HepG2 (cell line): ENCODE measurements around the gene BPIFB2. TPM values are rescaled to one million over a fixed set of nuclear protein-coding genes. Genes with fewer than 3 reads are reported as not detected.

Experiments
- ATF4 ChIP-seq, 2 experiments: fragments of 450-650 bp in 1 of 2; sonication (generic) in 1 of 2; formaldehyde crosslinking; IDR thresholded peaks; 2 replicates each; pipeline versions ENCODE4 v1.5.0 to v1.8.0; 2020 to 2022; ENCODE audit warnings: mild to moderate bottlenecking in 1 of 2, missing genetic modification reagents in 1 of 2
- CCAR2 ChIP-seq: fragments of 200-400 bp; formaldehyde crosslinking; optimal IDR thresholded peaks from 2 replicates; pipeline ENCODE3; 2018; ENCODE audit warnings: low read depth, mild to moderate bottlenecking, low read length, moderate library complexity
- CREBL2 ChIP-seq: sonication (generic); formaldehyde crosslinking; IDR thresholded peaks from 2 replicates; pipeline ENCODE4 v1.8.1; 2023; ENCODE audit warnings: missing genetic modification reagents, mild to moderate bottlenecking, borderline replicate concordance
- HNRNPUL1 ChIP-seq: fragments of 200-400 bp; formaldehyde crosslinking; IDR thresholded peaks from 2 replicates; pipeline ENCODE4 v1.6.1; 2017; ENCODE audit warnings: low read depth, mild to moderate bottlenecking, low read length, moderate library complexity
- HOXA9 ChIP-seq: sonication (generic); formaldehyde crosslinking; IDR thresholded peaks from 2 replicates; pipeline ENCODE4 v1.8.1; 2022; ENCODE audit warnings: missing genetic modification reagents, mild to moderate bottlenecking, moderate library complexity, borderline replicate concordance
- KDM4B ChIP-seq: sonication (generic); formaldehyde crosslinking; IDR thresholded peaks from 2 replicates; pipeline ENCODE4 v1.4.0; 2020; ENCODE audit warnings: missing genetic modification reagents
- NFIB ChIP-seq: sonication (generic); formaldehyde crosslinking; IDR thresholded peaks from 2 replicates; pipeline ENCODE4 v1.9.0; 2021; ENCODE audit warnings: missing genetic modification reagents, mild to moderate bottlenecking, borderline replicate concordance
- NFIC ChIP-seq: IDR thresholded peaks from 2 replicates; pipeline ENCODE4 v1.6.1; 2012; ENCODE audit warnings: mild to moderate bottlenecking, low read length, inconsistent platforms
- POLR2AphosphoS2 ChIP-seq: IDR thresholded peaks from 2 replicates; pipeline ENCODE4 v1.6.1; 2011; ENCODE audit warnings: low read depth, low read length, improper control_type of control experiment
- REL ChIP-seq: sonication (generic); formaldehyde crosslinking; conservative IDR thresholded peaks from 2 replicates; pipeline ENCODE4 v1.8.0; 2022; ENCODE audit warnings: mild to moderate bottlenecking, missing genetic modification reagents, moderate library complexity
- RFX1 ChIP-seq: fragments of 450-650 bp; IDR thresholded peaks from 2 replicates; pipeline ENCODE4 v1.6.1; 2017
- SMAD1 ChIP-seq: sonication (generic); formaldehyde crosslinking; IDR thresholded peaks from 2 replicates; pipeline ENCODE4 v1.4.0; 2020; ENCODE audit warnings: missing genetic modification reagents, low read depth, mild to moderate bottlenecking, borderline replicate concordance
- SMYD3 ChIP-seq: sonication (generic); formaldehyde crosslinking; IDR thresholded peaks from 2 replicates; pipeline ENCODE4 v1.8.1; 2023; ENCODE audit warnings: mild to moderate bottlenecking, missing genetic modification reagents
- SRF ChIP-seq: IDR thresholded peaks from 2 replicates; pipeline ENCODE4 v1.6.1; 2011; ENCODE audit warnings: mild to moderate bottlenecking, low read depth, low read length, moderate library complexity
- TBX3 ChIP-seq: fragments of 450-650 bp; IDR thresholded peaks from 2 replicates; pipeline ENCODE4 v1.6.1; 2017; ENCODE audit warnings: antibody characterized with exemption, mild to moderate bottlenecking, inconsistent platforms, borderline replicate concordance
- U2AF2 ChIP-seq: fragments of 200-400 bp; formaldehyde crosslinking; IDR thresholded peaks from 2 replicates; pipeline ENCODE4 v1.6.1; 2017; ENCODE audit warnings: low read depth, mild to moderate bottlenecking, low read length
- ZFP36L1 ChIP-seq: sonication (generic); formaldehyde crosslinking; IDR thresholded peaks from 2 replicates; pipeline ENCODE4 v1.8.0; 2022; ENCODE audit warnings: mild to moderate bottlenecking, missing genetic modification reagents, moderate library complexity
- ZFP37 ChIP-seq: sonication (generic); formaldehyde crosslinking; IDR thresholded peaks from 2 replicates; pipeline ENCODE4 v1.4.0; 2020; ENCODE audit warnings: missing genetic modification reagents, borderline replicate concordance
- ZNF326 ChIP-seq: sonication (generic); formaldehyde crosslinking; IDR thresholded peaks from 2 replicates; pipeline ENCODE4 v1.4.0; 2020; ENCODE audit warnings: missing genetic modification reagents, borderline replicate concordance
- ZNF354B ChIP-seq: sonication (generic); formaldehyde crosslinking; IDR thresholded peaks from 2 replicates; pipeline ENCODE4 v1.8.0; 2022; ENCODE audit warnings: mild to moderate bottlenecking, missing genetic modification reagents
- ZNF792 ChIP-seq: IDR thresholded peaks from 2 replicates; pipeline ENCODE4 v1.6.1; 2016
- polyA plus RNA-seq, 8 experiments: library from polyadenylated mRNA; depleted of rRNA in 3 of 8; stranded (reverse) in 7 of 8; unstranded in 1 of 8; fragments of >200 nt; fragmentation: Illumina TruSeq in 4 of 8; extraction: Trizol in 4 of 8; gene quantifications; 2 replicates each; pipeline versions ENCODE4 v1.2.1 to v1.2.3, GENCODE V29; 2011 to 2016; ENCODE audit warnings: low read depth in 4 of 8, missing spikeins in 1 of 8, mixed read lengths in 1 of 8; ENCODE audit not compliant: insufficient read depth in 1 of 8
- total RNA-seq, 5 experiments: library from RNA; depleted of rRNA; stranded (reverse); fragments of >200 nt; fragmentation: Illumina TruSeq; extraction: Trizol; gene quantifications; 2 replicates each; pipeline ENCODE4 v1.2.3, GENCODE V29; 2016; ENCODE audit warnings: low read depth in 1 of 5
- TF ChIP-seq, protein P1 (sequence below): sonication (generic); formaldehyde crosslinking; IDR thresholded peaks from 2 replicates; pipeline ENCODE4 v1.5.1; 2020; ENCODE audit warnings: missing genetic modification reagents, mild to moderate bottlenecking, borderline replicate concordance
- TF ChIP-seq, protein P2 (sequence below): fragments of 450-650 bp; IDR thresholded peaks from 2 replicates; pipeline ENCODE4 v1.6.1; 2017; ENCODE audit warnings: mild to moderate bottlenecking

Gene BPIFB2
- total and polyA plus RNA-seq, 2 of the 13 experiments (the other 11 are each of a cell fraction or from before 2014, with no cell fraction given) = 54.5 to 902 TPM

- TF ChIP-seq ATF4 (CRISPR knock-in tag; IDR thresholded peaks at IDR 0.05) (no peak), SRF (no peak), SMAD1 (no peak), ZNF792 (CRISPR knock-in tag) (no peak), ZNF326 (CRISPR knock-in tag) (no peak), SMYD3 (CRISPR knock-in tag) (no peak), KDM4B (CRISPR knock-in tag) (no peak), ZNF354B (no peak), REL (no peak), U2AF2 (no peak), ZFP37 (CRISPR knock-in tag) (no peak), NFIB (CRISPR knock-in tag) (no peak), CCAR2 (no peak), HOXA9 (CRISPR knock-in tag) (no peak), HNRNPUL1 (no peak), POLR2AphosphoS2 (no peak), NFIC (no peak), RFX1 (no peak), ZFP36L1 (CRISPR knock-in tag) (no peak), CREBL2 (no peak), TBX3 (no peak)
- TF ChIP-seq, protein P1, sequence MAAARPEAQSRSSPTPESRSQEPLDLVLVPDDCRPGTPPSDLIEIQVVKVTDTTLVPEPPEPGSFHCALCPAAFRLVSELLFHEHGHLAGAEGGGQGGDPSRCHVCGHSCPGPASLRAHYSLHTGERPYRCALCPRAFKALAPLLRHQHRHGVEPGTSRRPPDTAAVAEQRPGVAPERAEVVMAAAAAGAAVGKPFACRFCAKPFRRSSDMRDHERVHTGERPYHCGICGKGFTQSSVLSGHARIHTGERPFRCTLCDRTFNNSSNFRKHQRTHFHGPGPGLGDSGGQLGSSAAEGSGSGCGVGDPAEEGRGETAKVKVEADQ (CRISPR knock-in tag) = no peak
- TF ChIP-seq, protein P2, sequence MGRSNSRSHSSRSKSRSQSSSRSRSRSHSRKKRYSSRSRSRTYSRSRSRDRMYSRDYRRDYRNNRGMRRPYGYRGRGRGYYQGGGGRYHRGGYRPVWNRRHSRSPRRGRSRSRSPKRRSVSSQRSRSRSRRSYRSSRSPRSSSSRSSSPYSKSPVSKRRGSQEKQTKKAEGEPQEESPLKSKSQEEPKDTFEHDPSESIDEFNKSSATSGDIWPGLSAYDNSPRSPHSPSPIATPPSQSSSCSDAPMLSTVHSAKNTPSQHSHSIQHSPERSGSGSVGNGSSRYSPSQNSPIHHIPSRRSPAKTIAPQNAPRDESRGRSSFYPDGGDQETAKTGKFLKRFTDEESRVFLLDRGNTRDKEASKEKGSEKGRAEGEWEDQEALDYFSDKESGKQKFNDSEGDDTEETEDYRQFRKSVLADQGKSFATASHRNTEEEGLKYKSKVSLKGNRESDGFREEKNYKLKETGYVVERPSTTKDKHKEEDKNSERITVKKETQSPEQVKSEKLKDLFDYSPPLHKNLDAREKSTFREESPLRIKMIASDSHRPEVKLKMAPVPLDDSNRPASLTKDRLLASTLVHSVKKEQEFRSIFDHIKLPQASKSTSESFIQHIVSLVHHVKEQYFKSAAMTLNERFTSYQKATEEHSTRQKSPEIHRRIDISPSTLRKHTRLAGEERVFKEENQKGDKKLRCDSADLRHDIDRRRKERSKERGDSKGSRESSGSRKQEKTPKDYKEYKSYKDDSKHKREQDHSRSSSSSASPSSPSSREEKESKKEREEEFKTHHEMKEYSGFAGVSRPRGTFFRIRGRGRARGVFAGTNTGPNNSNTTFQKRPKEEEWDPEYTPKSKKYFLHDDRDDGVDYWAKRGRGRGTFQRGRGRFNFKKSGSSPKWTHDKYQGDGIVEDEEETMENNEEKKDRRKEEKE = no peak
- TF ChIP-seq, all 625 proteins: peak for 5
Observed at GRCh38 chr20:33067806-33068205, 60.3 kb downstream of the BPIFB2 start (continued).
